ENCODE data around the gene PHF21A. TPM values are rescaled to one million over a fixed set of nuclear protein-coding genes. Genes with fewer than 3 reads are reported as not detected.

PHF21A gene
- total and polyA plus RNA-seq, 2 experiments from 2014 or later = 24.6 to 30.4 TPM

DNA sequence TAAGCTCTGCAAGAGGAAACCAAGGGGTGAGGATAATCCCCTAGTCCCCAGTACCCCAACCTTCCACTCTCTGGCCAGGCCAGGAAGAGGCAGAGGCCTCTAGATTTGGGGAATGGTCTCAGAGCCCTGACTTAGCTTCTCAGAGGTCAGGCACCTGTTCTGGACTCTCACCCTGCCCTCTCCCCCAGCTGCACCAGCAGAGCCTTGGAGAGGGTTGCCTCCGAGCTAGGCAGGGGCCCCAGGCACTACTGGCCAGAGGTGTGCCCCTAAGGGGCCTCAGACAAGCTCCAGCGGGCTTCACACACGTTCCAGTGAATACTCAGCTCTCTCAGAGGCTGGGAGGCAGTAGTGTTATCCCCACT lies 222.2 kb downstream of the PHF21A start:
- peaks cover 6% of the 10 kb centered on the region for H3K4me1 ChIP-seq (ENCODE audit: insufficient read depth)
- H3K27me3 ChIP-seq = no peaks in the 10 kb centered on the region
- H3K27ac ChIP-seq = peak overlapping the region; percentile 77
- WGBS (ENCODE audit: low lambda C conversion rate, missing lambda C conversion rate) = 15% methylated on average over 3 of the region's 3 CpGs
- peak overlapping the region; percentile 93 for H3K4me2 ChIP-seq
- H3K9me2 ChIP-seq (replicated peaks; ENCODE audit: insufficient read depth) = no peaks in the 10 kb centered on the region
- H3K79me2 ChIP-seq = no peaks in the 10 kb centered on the region
- TF ChIP-seq EZH2 (IDR thresholded peaks at IDR 0.05; ENCODE audit: borderline replicate concordance) = no peak
- TF ChIP-seq, protein P1, sequence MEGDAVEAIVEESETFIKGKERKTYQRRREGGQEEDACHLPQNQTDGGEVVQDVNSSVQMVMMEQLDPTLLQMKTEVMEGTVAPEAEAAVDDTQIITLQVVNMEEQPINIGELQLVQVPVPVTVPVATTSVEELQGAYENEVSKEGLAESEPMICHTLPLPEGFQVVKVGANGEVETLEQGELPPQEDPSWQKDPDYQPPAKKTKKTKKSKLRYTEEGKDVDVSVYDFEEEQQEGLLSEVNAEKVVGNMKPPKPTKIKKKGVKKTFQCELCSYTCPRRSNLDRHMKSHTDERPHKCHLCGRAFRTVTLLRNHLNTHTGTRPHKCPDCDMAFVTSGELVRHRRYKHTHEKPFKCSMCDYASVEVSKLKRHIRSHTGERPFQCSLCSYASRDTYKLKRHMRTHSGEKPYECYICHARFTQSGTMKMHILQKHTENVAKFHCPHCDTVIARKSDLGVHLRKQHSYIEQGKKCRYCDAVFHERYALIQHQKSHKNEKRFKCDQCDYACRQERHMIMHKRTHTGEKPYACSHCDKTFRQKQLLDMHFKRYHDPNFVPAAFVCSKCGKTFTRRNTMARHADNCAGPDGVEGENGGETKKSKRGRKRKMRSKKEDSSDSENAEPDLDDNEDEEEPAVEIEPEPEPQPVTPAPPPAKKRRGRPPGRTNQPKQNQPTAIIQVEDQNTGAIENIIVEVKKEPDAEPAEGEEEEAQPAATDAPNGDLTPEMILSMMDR (IDR thresholded peaks at IDR 0.05; ENCODE audit: poor library complexity) = no peak
- no peaks in the 10 kb centered on the region for H3K36me3 ChIP-seq (replicated peaks; ENCODE audit: insufficient read depth, low read depth)
- H4K20me1 ChIP-seq (ENCODE audit: insufficient read depth, poor library complexity, severe bottlenecking) = no peaks in the 10 kb centered on the region
- no peak overlapping the region for H3K4me3 ChIP-seq
- H3K9me3 ChIP-seq (ENCODE audit: low read depth) = no peaks in the 10 kb centered on the region
- no peak overlapping the region for H2AFZ ChIP-seq
- no peak for DNase-seq (ENCODE audit: low spot score)

DNA sequence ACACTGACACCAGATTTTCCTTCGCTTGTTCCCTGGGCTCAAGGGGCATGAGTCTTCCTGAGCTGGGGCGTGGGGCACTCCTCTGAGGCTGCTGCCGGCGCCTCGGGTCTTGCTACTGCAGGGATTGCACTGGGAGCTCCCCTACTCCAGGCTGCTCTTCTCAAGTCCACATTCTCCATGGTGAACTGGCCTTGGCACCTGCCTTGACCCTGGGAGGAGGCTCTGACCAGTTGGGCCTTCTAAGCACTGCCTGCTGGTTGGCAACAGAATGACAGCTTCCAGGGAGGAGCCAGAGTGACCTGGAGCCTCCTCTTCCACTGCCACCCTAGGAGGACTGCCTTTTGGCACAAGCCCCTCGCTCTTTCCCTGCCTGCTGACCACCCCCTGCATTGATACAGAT lies 223.7 kb downstream of the PHF21A start:
- Histone ChIP-seq H3K9me3 (ENCODE audit: low read depth) (no peaks in the 10 kb centered on the region), H3K27ac (no peak overlapping the region), H3K4me2 (no peak overlapping the region), H3K4me3 (no peak overlapping the region), H3K4me1 (ENCODE audit: insufficient read depth) (peaks cover 6% of the 10 kb centered on the region), H3K27me3 (no peaks in the 10 kb centered on the region), H3K79me2 (no peaks in the 10 kb centered on the region), H2AFZ (no peak overlapping the region), H4K20me1 (ENCODE audit: insufficient read depth, poor library complexity, severe bottlenecking) (no peaks in the 10 kb centered on the region), H3K9me2 (replicated peaks; ENCODE audit: insufficient read depth) (no peaks in the 10 kb centered on the region), H3K36me3 (replicated peaks; ENCODE audit: insufficient read depth, low read depth) (no peaks in the 10 kb centered on the region)
- no peak for DNase-seq (ENCODE audit: low spot score)
- whole genome bisulfite sequencing (ENCODE audit: low lambda C conversion rate, missing lambda C conversion rate) = 92% methylated on average over 6 of the region's 6 CpGs
- TF ChIP-seq, protein P1 (IDR thresholded peaks at IDR 0.05; ENCODE audit: poor library complexity) = no peak
- TF ChIP-seq EZH2phosphoT487 (IDR thresholded peaks at IDR 0.05; ENCODE audit: low read depth, severe bottlenecking, unreplicated experiment) = no peak
- no peak for TF ChIP-seq EZH2 (IDR thresholded peaks at IDR 0.05; ENCODE audit: borderline replicate concordance)

DNA sequence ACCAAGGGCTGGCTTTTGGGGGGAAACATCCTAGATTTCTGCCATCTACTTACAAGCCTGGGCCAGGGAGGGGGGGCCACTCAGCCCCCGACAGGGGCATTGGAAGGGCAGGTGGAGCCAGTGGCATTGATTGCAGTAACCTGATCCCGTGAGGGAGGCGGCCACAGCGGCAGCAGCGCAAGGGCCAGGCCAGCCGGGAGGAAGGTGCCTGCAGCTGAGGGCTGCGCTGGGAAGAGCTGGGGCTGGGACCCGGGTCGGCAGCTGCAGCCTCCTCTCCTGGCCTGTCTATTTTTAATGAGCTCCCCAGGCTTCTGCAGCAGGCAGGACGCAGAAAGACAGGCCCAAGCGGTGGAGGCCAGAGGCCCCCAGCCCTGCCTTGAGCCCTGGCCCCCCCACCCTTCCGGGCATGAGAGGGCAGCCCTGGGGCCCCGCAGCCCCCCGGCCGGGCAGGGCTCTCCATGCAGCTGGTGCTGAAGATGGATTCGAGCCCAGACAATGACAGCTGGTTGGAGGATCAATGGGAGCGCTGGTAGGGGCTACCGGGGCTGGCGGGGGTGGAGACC lies 224.8 kb downstream of the PHF21A start:
- Histone ChIP-seq H3K27me3 (no peaks in the 10 kb centered on the region), H3K4me2 (no peak overlapping the region), H2AFZ (no peak overlapping the region), H3K9me3 (ENCODE audit: low read depth) (no peaks in the 10 kb centered on the region), H3K79me2 (no peaks in the 10 kb centered on the region), H3K4me3 (no peak overlapping the region), H3K9me2 (replicated peaks; ENCODE audit: insufficient read depth) (no peaks in the 10 kb centered on the region), H4K20me1 (ENCODE audit: insufficient read depth, poor library complexity, severe bottlenecking) (no peaks in the 10 kb centered on the region), H3K27ac (no peak overlapping the region), H3K4me1 (ENCODE audit: insufficient read depth) (peaks cover 6% of the 10 kb centered on the region), H3K36me3 (replicated peaks; ENCODE audit: insufficient read depth, low read depth) (no peaks in the 10 kb centered on the region)
- TF ChIP-seq, protein P1 (IDR thresholded peaks at IDR 0.05; ENCODE audit: poor library complexity) = no peak
- TF ChIP-seq EZH2 (IDR thresholded peaks at IDR 0.05; ENCODE audit: borderline replicate concordance) = no peak
- TF ChIP-seq EZH2phosphoT487 (IDR thresholded peaks at IDR 0.05; ENCODE audit: low read depth, severe bottlenecking, unreplicated experiment) = no peak
- 17% methylated on average over 16 of the region's 19 CpGs for WGBS (ENCODE audit: low lambda C conversion rate, missing lambda C conversion rate)
- DNase-seq (ENCODE audit: low spot score) = no peak
